SK-N-MC (cell line): ENCODE measurements around the gene KDM6B.
"Not testable (repeated sequence)": the region's sequence is repeated elsewhere in the genome, so short reads cannot be mapped to it uniquely, and the experiment has no call there.

Source experiments
- DNase-seq: peaks from one replicate; pipeline ENCODE4 v3.0.0-alpha.2; 2011; ENCODE audit warnings: low read depth, low spot score
- H3K27ac ChIP-seq: fragments of 200-600 bp; sonication (generic); 2 replicates; pipeline ENCODE4 v1.5.1; 2016; ENCODE audit warnings: mixed run types
- H3K36me3 ChIP-seq: fragments of 200-600 bp; sonication (generic); 2 replicates; pipeline ENCODE4 v1.6.1; 2017; ENCODE audit warnings: antibody characterized with exemption, low read length, mixed read lengths; ENCODE audit not compliant: insufficient read depth
- H3K4me3 ChIP-seq: fragments of 200-600 bp; sonication (generic); 2 replicates; pipeline ENCODE4 v1.5.1; 2016
- H3K9ac ChIP-seq: fragments of 200-600 bp; sonication (generic); 2 replicates; pipeline ENCODE4 v1.8.0; 2017; ENCODE audit warnings: mixed run types, mixed read lengths; ENCODE audit not compliant: insufficient read length
- H3K9me3 ChIP-seq: fragments of 200-600 bp; sonication (generic); 2 replicates; pipeline ENCODE4 v1.6.1; 2017; ENCODE audit warnings: low read depth, mild to moderate bottlenecking, antibody characterized with exemption, low read length, moderate library complexity, mixed read lengths
- EZH2 ChIP-seq: fragments of 200-600 bp; sonication (generic); IDR thresholded peaks from one replicate; pipeline ENCODE4 v1.6.1; 2017; ENCODE audit warnings: antibody characterized with exemption
- FOXP2 ChIP-seq: optimal IDR thresholded peaks from 2 replicates; pipeline ENCODE3; 2011; ENCODE audit warnings: mild to moderate bottlenecking, moderate library complexity; ENCODE audit not compliant: insufficient read depth; ENCODE audit errors: extremely low read length, control extremely low read depth
- POLR2AphosphoS5 ChIP-seq: IDR thresholded peaks from 2 replicates; pipeline ENCODE4 v1.6.1; 2012; ENCODE audit warnings: mild to moderate bottlenecking, low read depth, low read length, borderline replicate concordance

Gene KDM6B

DNA sequence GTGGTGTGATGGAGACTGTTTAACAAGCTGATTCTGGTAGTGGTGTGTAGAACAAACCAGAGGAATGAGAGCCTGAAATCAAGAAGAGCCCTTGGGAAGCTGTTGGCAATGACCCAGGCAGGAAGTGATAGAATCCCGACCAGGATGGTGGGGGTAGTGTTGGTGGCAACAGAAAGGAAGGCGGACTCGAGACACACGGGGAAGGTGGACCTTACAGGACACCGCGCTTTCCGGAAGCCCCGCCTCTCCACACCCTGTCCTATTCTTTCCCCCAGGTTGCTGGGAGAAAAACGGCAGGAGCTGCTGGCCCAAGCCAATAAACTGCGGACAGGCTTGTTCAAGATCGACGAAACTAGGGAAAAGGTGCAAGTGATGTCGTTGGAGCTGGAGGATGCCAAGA is 30.0 kb upstream of the KDM6B start:
- Histone ChIP-seq H3K9me3 (no peaks in the 10 kb centered on the region), H3K36me3 (no peaks in the 10 kb centered on the region), H3K9ac (no peak overlapping the region), H3K4me3 (no peak overlapping the region), H3K27ac (no peak overlapping the region)
- no peak for TF ChIP-seq FOXP2
- no peak for TF ChIP-seq POLR2AphosphoS5
- TF ChIP-seq EZH2, result no peak
- DNase-seq, result no peak

DNA sequence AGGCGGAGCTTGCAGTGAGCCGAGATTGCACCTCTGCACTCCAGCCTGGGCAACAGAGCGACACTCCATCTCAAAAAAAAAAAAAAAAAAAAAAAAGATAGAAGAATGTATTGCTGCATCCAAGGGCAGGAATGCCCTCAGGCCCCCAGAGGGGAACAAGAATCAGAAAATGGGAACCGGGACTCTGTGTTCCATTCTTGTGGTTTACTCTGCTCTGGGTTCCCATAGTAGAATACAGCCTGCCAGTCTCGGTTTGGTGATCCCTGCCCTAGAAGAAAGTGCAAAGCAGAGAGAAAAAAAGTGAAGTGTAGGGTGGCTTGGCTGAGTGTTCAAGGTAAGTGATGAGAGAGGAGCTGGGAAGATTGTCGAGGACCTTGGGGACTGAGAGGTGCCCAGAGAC is 27.4 kb upstream of the KDM6B start:
- no peaks in the 10 kb centered on the region for H3K36me3 ChIP-seq
- H3K9ac ChIP-seq, result no peak overlapping the region
- no peak overlapping the region for H3K27ac ChIP-seq
- no peak for TF ChIP-seq EZH2
- no peak for TF ChIP-seq POLR2AphosphoS5
- TF ChIP-seq FOXP2, result no peak
- DNase-seq, result no peak
- H3K9me3 ChIP-seq, result no peaks in the 10 kb centered on the region
- no peak overlapping the region for H3K4me3 ChIP-seq

DNA sequence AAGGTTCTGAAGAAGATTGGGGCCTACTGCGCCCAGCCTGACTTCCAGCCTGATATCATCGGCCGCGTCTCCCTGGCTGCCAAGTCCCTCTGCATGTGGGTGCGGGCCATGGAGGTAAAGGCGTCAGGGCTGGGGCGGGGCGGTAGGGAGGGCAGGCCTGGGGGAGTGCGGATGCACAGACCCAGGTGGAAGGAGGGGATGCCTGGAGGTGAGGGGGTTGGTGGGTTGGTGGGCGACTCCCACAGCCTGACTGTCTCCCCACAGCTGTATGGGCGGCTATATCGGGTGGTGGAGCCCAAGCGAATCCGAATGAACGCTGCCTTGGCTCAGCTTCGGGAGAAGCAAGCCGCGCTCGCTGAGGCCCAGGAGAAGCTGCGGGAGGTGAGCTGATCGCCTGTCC is 26.8 kb upstream of the KDM6B start:
- TF ChIP-seq EZH2 (no peak), FOXP2 (no peak), POLR2AphosphoS5 (no peak)
- DNase-seq, result no peak
- H3K4me3 ChIP-seq, result no peak overlapping the region
- no peak overlapping the region for H3K27ac ChIP-seq
- no peaks in the 10 kb centered on the region for H3K36me3 ChIP-seq
- H3K9ac ChIP-seq, result no peak overlapping the region
- H3K9me3 ChIP-seq, result no peaks in the 10 kb centered on the region

DNA sequence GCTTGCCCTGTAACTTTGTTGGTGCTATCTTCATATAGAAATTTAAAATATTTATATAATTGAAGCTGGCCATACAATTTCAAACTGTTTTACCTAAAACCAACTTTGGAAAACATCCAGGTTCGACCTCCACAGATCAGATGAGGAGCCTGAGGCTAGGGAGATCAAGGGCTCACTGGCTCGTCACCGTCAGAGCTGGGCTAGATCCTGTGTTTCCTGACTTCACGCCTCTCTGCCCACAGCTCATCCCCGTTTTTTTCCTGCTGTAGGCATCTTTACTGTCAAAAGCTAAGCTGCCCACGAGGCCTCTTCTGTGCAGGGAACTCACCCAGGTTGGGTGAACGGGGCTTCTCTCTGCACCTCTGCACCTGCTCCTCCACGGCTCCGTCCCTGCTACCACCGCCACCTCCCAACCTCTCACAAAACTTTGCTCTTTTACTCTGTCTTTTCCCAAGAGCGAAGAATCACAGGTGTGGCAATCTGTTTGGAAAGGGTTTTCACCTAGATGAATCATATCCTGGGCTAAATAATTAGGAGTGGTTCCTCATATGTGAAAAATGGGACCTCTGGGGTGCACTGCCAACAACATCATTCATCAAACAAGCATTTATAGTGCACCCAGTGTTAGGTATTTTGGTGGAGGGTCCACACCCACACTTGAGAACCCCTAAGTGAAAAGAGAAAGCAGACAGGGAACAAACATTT is 24.8 kb upstream of the KDM6B start:
- H3K9me3 ChIP-seq, result no peaks in the 10 kb centered on the region
- H3K27ac ChIP-seq, result no peak overlapping the region
- H3K36me3 ChIP-seq, result no peaks in the 10 kb centered on the region
- no peak overlapping the region for H3K9ac ChIP-seq
- no peak overlapping the region for H3K4me3 ChIP-seq
- DNase-seq, result no peak
- TF ChIP-seq EZH2 (no peak), POLR2AphosphoS5 (no peak), FOXP2 (no peak)

DNA sequence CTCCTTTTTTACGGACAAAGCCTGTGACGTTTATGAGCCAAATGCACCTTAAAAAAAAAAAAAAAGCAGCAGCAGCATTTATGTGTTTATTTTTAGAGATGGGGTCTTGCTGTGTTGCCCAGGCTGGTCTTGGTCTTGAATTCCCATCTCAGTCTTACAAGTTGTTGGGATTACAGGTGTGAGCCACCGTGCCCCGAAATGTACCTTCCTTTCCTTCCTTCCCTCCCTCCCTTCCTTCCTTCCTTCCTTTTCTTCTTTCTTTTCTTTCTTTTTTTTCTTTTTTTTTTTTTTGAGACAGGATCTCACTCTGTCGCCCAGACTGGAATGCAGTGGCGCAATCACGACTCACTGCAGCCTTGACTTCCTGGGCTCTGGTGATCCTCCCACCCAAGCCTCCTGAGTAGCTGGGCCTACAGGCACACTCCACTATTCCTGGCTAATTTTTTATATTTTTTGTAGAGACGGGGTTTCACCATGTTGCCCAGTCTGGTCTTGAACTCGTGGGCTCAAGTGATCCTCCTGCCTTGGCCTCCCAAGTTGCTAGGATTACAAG is 24.1 kb upstream of the KDM6B start:
- H3K4me3 ChIP-seq, H3K9ac ChIP-seq, H3K9me3 ChIP-seq, DNase-seq, H3K27ac ChIP-seq, H3K36me3 ChIP-seq: not testable (repeated sequence)

DNA sequence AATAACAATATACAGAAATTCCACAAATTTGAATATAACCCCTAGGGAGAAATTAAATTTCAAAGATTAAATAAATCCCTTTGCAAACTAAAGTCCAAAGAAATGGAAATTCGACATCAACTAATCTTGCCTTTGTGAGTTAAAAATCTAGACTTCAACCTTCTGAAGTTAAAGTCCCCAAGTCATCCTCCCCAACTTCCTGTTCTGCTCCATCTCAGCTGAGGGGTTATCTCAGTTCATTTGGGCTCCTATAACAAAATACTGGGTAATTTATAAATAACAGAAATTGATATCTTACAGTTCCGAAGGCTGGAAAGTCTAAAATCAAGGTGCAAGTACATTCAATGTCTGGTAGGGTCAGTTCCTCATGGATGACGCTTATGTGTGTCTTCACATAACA is 22.8 kb upstream of the KDM6B start:
- H3K27ac ChIP-seq, result no peak overlapping the region
- DNase-seq, result no peak

DNA sequence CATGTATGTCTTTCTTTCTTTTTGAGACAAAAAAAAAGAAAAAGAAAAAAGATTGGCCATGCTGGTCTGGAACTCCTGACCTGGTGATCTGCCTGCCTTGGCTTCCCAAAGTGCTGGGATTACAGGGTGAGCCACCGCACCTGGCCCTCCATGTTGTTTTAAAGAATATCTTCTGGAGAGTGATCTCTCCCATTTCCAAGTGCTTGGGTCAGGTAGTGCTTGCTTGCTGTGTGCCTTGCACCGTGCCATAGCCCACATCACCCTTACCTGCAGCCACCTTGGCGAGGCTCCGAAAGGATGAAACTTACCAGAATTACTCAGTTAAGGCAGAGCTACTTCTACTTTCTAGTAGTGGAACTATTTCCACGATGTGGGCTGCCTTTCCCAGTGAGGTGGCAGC is 19.0 kb upstream of the KDM6B start:
- H3K4me3 ChIP-seq, result no peak overlapping the region
- TF ChIP-seq POLR2AphosphoS5 (no peak), EZH2 (no peak), FOXP2 (no peak)
- no peak overlapping the region for H3K27ac ChIP-seq
- no peak overlapping the region for H3K9ac ChIP-seq
- H3K9me3 ChIP-seq, result no peaks in the 10 kb centered on the region
- H3K36me3 ChIP-seq, result no peaks in the 10 kb centered on the region
- DNase-seq, result no peak

More for the DNA sequence above, 22.8 kb upstream of the KDM6B start:
- H3K4me3 ChIP-seq, result no peak overlapping the region
- no peak for TF ChIP-seq FOXP2
- no peaks in the 10 kb centered on the region for H3K36me3 ChIP-seq
- H3K9me3 ChIP-seq, result no peaks in the 10 kb centered on the region
- H3K9ac ChIP-seq, result no peak overlapping the region

DNA sequence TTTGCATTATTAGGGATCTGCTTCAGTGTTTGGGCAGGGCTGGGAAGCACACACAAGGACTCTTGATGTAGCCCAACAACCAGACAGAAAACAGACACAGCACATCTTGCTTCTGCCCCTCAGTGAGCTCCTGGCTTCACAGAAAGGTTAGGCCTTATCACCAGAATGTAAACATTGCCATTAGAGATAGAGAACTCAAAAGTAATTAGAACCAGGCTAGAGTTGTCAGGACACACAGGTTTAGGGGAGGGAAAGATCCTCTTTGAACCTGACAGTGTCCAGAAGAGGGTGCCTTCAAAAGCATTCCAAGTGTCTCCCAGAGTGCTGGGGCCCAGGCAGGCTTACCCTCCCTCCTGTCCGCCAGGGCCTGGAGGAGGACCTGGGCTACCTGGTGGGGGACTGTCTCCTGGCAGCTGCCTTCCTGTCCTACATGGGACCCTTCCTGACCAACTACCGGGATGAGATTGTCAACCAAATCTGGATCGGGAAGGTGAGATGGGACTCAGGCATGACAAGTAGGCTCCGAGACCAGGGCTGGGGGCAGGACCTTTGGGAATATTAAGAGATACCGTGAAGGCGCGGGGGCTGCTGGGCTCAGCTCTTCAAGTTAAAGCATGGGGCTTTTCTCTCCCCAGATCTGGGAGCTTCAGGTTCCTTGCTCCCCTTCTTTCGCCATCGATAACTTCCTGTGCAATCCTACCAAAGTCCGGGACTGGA is 16.9 kb upstream of the KDM6B start:
- H3K27ac ChIP-seq, result no peak overlapping the region
- TF ChIP-seq FOXP2 (no peak), EZH2 (no peak), POLR2AphosphoS5 (no peak)
- no peak for DNase-seq
- H3K9me3 ChIP-seq, result no peaks in the 10 kb centered on the region
- H3K9ac ChIP-seq, result no peak overlapping the region
- H3K4me3 ChIP-seq, result no peak overlapping the region
- H3K36me3 ChIP-seq, result no peaks in the 10 kb centered on the region

DNA sequence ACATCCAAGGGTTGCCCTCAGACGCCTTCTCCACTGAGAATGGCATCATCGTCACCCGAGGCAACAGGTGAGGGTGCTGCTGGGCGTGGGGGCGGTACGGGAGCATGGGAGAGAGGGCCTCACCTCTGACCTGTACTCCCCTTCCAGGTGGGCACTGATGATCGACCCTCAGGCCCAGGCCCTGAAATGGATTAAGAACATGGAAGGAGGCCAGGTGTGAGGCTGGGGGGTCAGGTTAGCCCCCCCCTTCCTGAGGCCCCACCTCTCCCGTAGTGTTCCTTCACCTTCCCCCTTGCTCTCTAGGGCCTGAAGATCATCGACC is 16.4 kb upstream of the KDM6B start:
- Histone ChIP-seq H3K27ac (no peak overlapping the region), H3K9ac (no peak overlapping the region), H3K4me3 (no peak overlapping the region), H3K9me3 (no peaks in the 10 kb centered on the region), H3K36me3 (no peaks in the 10 kb centered on the region)
- TF ChIP-seq POLR2AphosphoS5 (no peak), FOXP2 (no peak), EZH2 (no peak)
- no peak for DNase-seq
